Activated CD8-positive, alpha-beta memory T cell treated with anti-CD3 and anti-CD28 coated beads for 48 hours (primary cell): Measurements from ENCODE around the gene MED27.

ENCODE experiments used
- DNase-seq, 3 experiments: peaks; one replicate each; pipeline ENCODE4 v3.0.0-alpha.2; 2020; ENCODE audit warnings: low read depth in 2 of 3, low spot score in 2 of 3

Gene MED27

GRCh38 chr9:131839281-131840084 lies 240.2 kb downstream of the MED27 start:
- peak; percentile 15 to 17 (median 17) for DNase-seq

GRCh38 chr9:131838530-131839280 lies 241.0 kb downstream of the MED27 start:
- DNase-seq, result no peak

GRCh38 chr9:131837836-131838235 lies 241.8 kb downstream of the MED27 start:
- DNase-seq, result no peak

GRCh38 chr9:131837316-131837715 lies 242.4 kb downstream of the MED27 start:
- no peak for DNase-seq

- DNase-seq, result no peak
These were observed 242.9 kb downstream of the MED27 start for GRCh38 chr9:131836607-131837315.

- DNase-seq, result no peak
These were observed 243.6 kb downstream of the MED27 start for GRCh38 chr9:131836021-131836420.

GRCh38 chr9:131835151-131835910 lies 244.3 kb downstream of the MED27 start:
- DNase-seq, result no peak

- no peak for DNase-seq
These were observed 244.9 kb downstream of the MED27 start for GRCh38 chr9:131834721-131835120.

- no peak for DNase-seq
These were observed 245.8 kb downstream of the MED27 start for GRCh38 chr9:131833906-131834305.

- DNase-seq, result no peak
These were observed 246.6 kb downstream of the MED27 start for GRCh38 chr9:131833083-131833482.

GRCh38 chr9:131831380-131832165 lies 248.1 kb downstream of the MED27 start:
- DNase-seq, result no peak

GRCh38 chr9:131827821-131828369 lies 251.8 kb downstream of the MED27 start:
- DNase-seq, result no peak

- DNase-seq, result no peak
These were observed 252.6 kb downstream of the MED27 start for GRCh38 chr9:131826966-131827525.

GRCh38 chr9:131826053-131826452 lies 253.6 kb downstream of the MED27 start:
- no peak for DNase-seq

- no peak for DNase-seq
These were observed 254.6 kb downstream of the MED27 start for GRCh38 chr9:131824953-131825495.

GRCh38 chr9:131824155-131824594 lies 255.5 kb downstream of the MED27 start:
- no peak for DNase-seq

- no peak for DNase-seq
These were observed 255.9 kb downstream of the MED27 start for GRCh38 chr9:131823701-131824146.

GRCh38 chr9:131818089-131818488 lies 261.6 kb downstream of the MED27 start:
- no peak for DNase-seq

GRCh38 chr9:131817627-131818026 lies 262.0 kb downstream of the MED27 start:
- no peak for DNase-seq
